A673 (cell line): Measurements from ENCODE around the gene TMEM273. TPM values are rescaled to one million over a fixed set of nuclear protein-coding genes. Genes with fewer than 3 reads are reported as not detected.

ENCODE experiments used
- BruUV-seq: library from RNA; stranded (reverse); fragments of 400-500 nt; replicated peaks from 2 replicates; lab custom pipeline; 2021; lab: Mats Ljungman, UMichigan
- CTCF ChIA-PET: fragments of 300-600 bp; sonication (Branson Sonifier 250); formaldehyde crosslinking; loops from one replicate; lab custom pipeline; 2022; ENCODE audit warnings: antibody characterized with exemption; lab: Charles Lee
- POLR2A ChIA-PET: fragments of 300-600 bp; sonication (Branson Sonifier 250); formaldehyde crosslinking; loops from one replicate; lab custom pipeline; 2022; ENCODE audit warnings: antibody characterized with exemption; ENCODE audit not compliant: low non-redundant PET; lab: Charles Lee
- DNase-seq: peaks from one replicate; pipeline ENCODE4 v3.0.0-alpha.2; 2015; ENCODE audit warnings: low spot score
- H3K27ac ChIP-seq: fragments of 200-600 bp; sonication (generic); 2 replicates; pipeline ENCODE4 v1.5.1; 2016; ENCODE audit warnings: mixed run types, low read depth, mild to moderate bottlenecking, mixed read lengths, antibody characterized with exemption, low read length; ENCODE audit not compliant: poor library complexity, severe bottlenecking
- H3K27me3 ChIP-seq: fragments of 200-600 bp; sonication (generic); replicated peaks from 2 replicates; pipeline ENCODE4 v1.6.1; 2017; ENCODE audit warnings: mixed run types, low read depth, mild to moderate bottlenecking, mixed read lengths, antibody characterized with exemption, low read length; ENCODE audit not compliant: insufficient read depth, poor library complexity
- H3K36me3 ChIP-seq: fragments of 200-600 bp; sonication (generic); 2 replicates; pipeline ENCODE4 v1.6.1; 2016; ENCODE audit warnings: mixed run types, mild to moderate bottlenecking, mixed read lengths, antibody characterized with exemption, low read length; ENCODE audit not compliant: insufficient read depth, poor library complexity, severe bottlenecking
- H3K4me1 ChIP-seq: fragments of 200-600 bp; sonication (generic); 2 replicates; pipeline ENCODE4 v1.6.1; 2017; ENCODE audit warnings: mixed run types, mild to moderate bottlenecking, mixed read lengths, antibody characterized with exemption, low read length; ENCODE audit not compliant: insufficient read depth, poor library complexity, severe bottlenecking
- H3K4me3 ChIP-seq: fragments of 200-600 bp; sonication (generic); 2 replicates; pipeline ENCODE4 v1.5.1; 2016; ENCODE audit warnings: low read depth, mixed run types, mild to moderate bottlenecking, mixed read lengths, low read length; ENCODE audit not compliant: poor library complexity, severe bottlenecking
- H3K9me3 ChIP-seq: fragments of 200-600 bp; sonication (generic); 2 replicates; pipeline ENCODE4 v1.6.1; 2016; ENCODE audit warnings: mixed run types, low read depth, mild to moderate bottlenecking, mixed read lengths, antibody characterized with exemption, low read length; ENCODE audit not compliant: poor library complexity, severe bottlenecking
- CTCF ChIP-seq: fragments of 300-800, 200-600 bp; sonication (generic); conservative IDR thresholded peaks from 2 replicates; pipeline ENCODE4 v1.5.1; 2017; ENCODE audit warnings: low read depth, mild to moderate bottlenecking, antibody characterized with exemption, low read length, moderate library complexity, mixed read lengths
- EZH2 ChIP-seq: fragments of 200-600 bp; sonication (generic); IDR thresholded peaks from 2 replicates; pipeline ENCODE4 v1.6.1; 2017; ENCODE audit warnings: borderline replicate concordance, low read depth, mild to moderate bottlenecking, mixed read lengths, antibody characterized with exemption, low read length; ENCODE audit not compliant: poor library complexity, severe bottlenecking
- intact Hi-C: fragments of 100-400 bp; cut with micrococcal nuclease; formaldehyde crosslinking; loops from one replicate; pipeline ENCODE4 v1.10.0; 2022; ENCODE audit not compliant: unreplicated experiment
- total RNA-seq: library from RNA; stranded (reverse); gene quantifications from 2 replicates; pipeline ENCODE4 v1.2.3, GENCODE V29; 2021

The TMEM273 gene
- total RNA-seq, 1 experiment from 2014 or later = not detected

- no peak for DNase-seq
- intact Hi-C loops = no loop called here
- H3K27me3 ChIP-seq = peaks cover 23% of the 10 kb centered on the region
- BruUV-seq = no TSS peak
- ChIA-PET POLR2A (no interaction called here), CTCF (no interaction called here)
- no peaks in the 10 kb centered on the region for H3K4me1 ChIP-seq
- no peak overlapping the region for H3K4me3 ChIP-seq
- no peak for TF ChIP-seq EZH2
- TF ChIP-seq CTCF = no peak
- no peaks in the 10 kb centered on the region for H3K9me3 ChIP-seq
- H3K36me3 ChIP-seq = no peaks in the 10 kb centered on the region
- no peak overlapping the region for H3K27ac ChIP-seq
Observed at GRCh38 chr10:49219248-49219647, 31.1 kb upstream of the TMEM273 start.

GRCh38 chr10:49218480-49218879, 30.3 kb upstream of the TMEM273 start:
- ChIA-PET CTCF (no interaction called here), POLR2A (no interaction called here)
- intact Hi-C loops = no loop called here
- BruUV-seq = no TSS peak
- no peak for DNase-seq
- TF ChIP-seq EZH2 (no peak), CTCF (no peak)
- no peaks in the 10 kb centered on the region for H3K36me3 ChIP-seq
- H3K27ac ChIP-seq = no peak overlapping the region
- no peaks in the 10 kb centered on the region for H3K4me1 ChIP-seq
- no peak overlapping the region for H3K4me3 ChIP-seq
- H3K27me3 ChIP-seq = peaks cover 23% of the 10 kb centered on the region
- no peaks in the 10 kb centered on the region for H3K9me3 ChIP-seq

- H3K4me1 ChIP-seq = no peaks in the 10 kb centered on the region
- peaks cover 23% of the 10 kb centered on the region for H3K27me3 ChIP-seq
- intact Hi-C loops = no loop called here
- ChIA-PET POLR2A (no interaction called here), CTCF (no interaction called here)
- no peaks in the 10 kb centered on the region for H3K9me3 ChIP-seq
- TF ChIP-seq EZH2 (no peak), CTCF (no peak)
- no peak for DNase-seq
- no TSS peak for BruUV-seq
- H3K4me3 ChIP-seq = no peak overlapping the region
- no peak overlapping the region for H3K27ac ChIP-seq
- no peaks in the 10 kb centered on the region for H3K36me3 ChIP-seq
Observed at GRCh38 chr10:49217645-49218044, 29.5 kb upstream of the TMEM273 start.
